OCI-LY7 (cell line): ENCODE results near the gene OR10S1. TPM values are rescaled to one million over a fixed set of nuclear protein-coding genes. Genes with fewer than 3 reads are reported as not detected.

Experiments
- BruUV-seq: library from RNA; stranded (reverse); fragments of 400-500 nt; replicated peaks from 2 replicates; lab custom pipeline; 2021; lab: Mats Ljungman, UMichigan
- CTCF ChIA-PET: fragments of 300-600 bp; sonication (Branson Sonifier 250); formaldehyde crosslinking; loops from one replicate; lab custom pipeline; 2022; ENCODE audit warnings: antibody characterized with exemption; ENCODE audit not compliant: unreplicated experiment; lab: Charles Lee
- POLR2A ChIA-PET: fragments of 300-600 bp; sonication (Branson Sonifier 250); formaldehyde crosslinking; loops from one replicate; lab custom pipeline; 2022; ENCODE audit warnings: antibody characterized with exemption; lab: Charles Lee
- DNase-seq: peaks from one replicate; pipeline ENCODE4 v3.0.0-alpha.2; 2015; ENCODE audit warnings: low spot score
- H2AFZ ChIP-seq: fragments of 200-600 bp; sonication (generic), shearing (Covaris generic); 2 replicates; pipeline ENCODE4 v1.6.1; 2014; ENCODE audit warnings: mild to moderate bottlenecking, antibody characterized with exemption, low read length, moderate library complexity
- H3K27ac ChIP-seq: fragments of 200-600 bp; sonication (generic); 2 replicates; pipeline ENCODE4 v1.5.1; 2014; ENCODE audit warnings: mixed run types, low read depth, mild to moderate bottlenecking, moderate library complexity, low read length, inconsistent platforms; ENCODE audit not compliant: poor library complexity, severe bottlenecking
- H3K36me3 ChIP-seq: fragments of 200-600 bp; sonication (generic); 2 replicates; pipeline ENCODE4 v1.6.1; 2014; ENCODE audit warnings: mild to moderate bottlenecking, antibody characterized with exemption, low read length, moderate library complexity, mixed read lengths; ENCODE audit not compliant: insufficient read depth
- H3K4me1 ChIP-seq: fragments of 200-600 bp; sonication (generic); 2 replicates; pipeline ENCODE4 v1.5.1; 2014; ENCODE audit warnings: mild to moderate bottlenecking, low read length; ENCODE audit not compliant: insufficient read depth, poor library complexity, severe bottlenecking
- H3K4me2 ChIP-seq: fragments of 200-600 bp; sonication (generic); 2 replicates; pipeline ENCODE4 v1.6.1; 2014; ENCODE audit warnings: mild to moderate bottlenecking, low read length
- H3K4me3 ChIP-seq: fragments of 200-600 bp; sonication (generic); 2 replicates; pipeline ENCODE4 v1.5.1; 2014; ENCODE audit warnings: mild to moderate bottlenecking, low read depth, low read length; ENCODE audit not compliant: poor library complexity, severe bottlenecking
- H3K79me2 ChIP-seq: fragments of 200-600 bp; sonication (generic); 2 replicates; pipeline ENCODE4 v1.6.1; 2016; ENCODE audit warnings: low read depth, mild to moderate bottlenecking, low read length, moderate library complexity, mixed read lengths; ENCODE audit not compliant: insufficient read depth
- H3K9me2 ChIP-seq: fragments of 200-600 bp; sonication (generic); 2 replicates; pipeline ENCODE4 v1.6.1; 2016; ENCODE audit warnings: mild to moderate bottlenecking, low read length, mixed read lengths; ENCODE audit not compliant: insufficient read depth
- H3K9me3 ChIP-seq: fragments of 200-600 bp; sonication (generic); 2 replicates; pipeline ENCODE4 v1.6.1; 2014; ENCODE audit warnings: mild to moderate bottlenecking, mixed run types, low read length, mixed read lengths
- H4K20me1 ChIP-seq: fragments of 200-600 bp; sonication (generic); 2 replicates; pipeline ENCODE4 v1.6.1; 2014; ENCODE audit warnings: mild to moderate bottlenecking, antibody characterized with exemption, low read length, moderate library complexity, mixed read lengths; ENCODE audit not compliant: insufficient read depth
- EZH2phosphoT487 ChIP-seq: fragments of 200-600 bp; sonication (generic); IDR thresholded peaks from 2 replicates; pipeline ENCODE4 v1.6.1; 2018; ENCODE audit warnings: low read depth, borderline replicate concordance, mild to moderate bottlenecking, mixed run types, antibody characterized with exemption, low read length, moderate library complexity, mixed read lengths
- intact Hi-C: fragments of 100-400 bp; cut with micrococcal nuclease; formaldehyde crosslinking; loops from one replicate; pipeline ENCODE4 v1.10.0; 2022; ENCODE audit not compliant: unreplicated experiment
- total RNA-seq, 2 experiments: library from RNA; depleted of rRNA in 1 of 2; stranded (reverse); fragments of >200 nt in 1 of 2; shearing (Covaris generic) in 1 of 2; gene quantifications; 2 replicates each; pipeline ENCODE4 v1.2.3, GENCODE V29; 2014 to 2022
- TF ChIP-seq, protein P1 (sequence below): fragments of 200-600 bp; sonication (generic); conservative IDR thresholded peaks from 2 replicates; pipeline ENCODE4 v1.5.1; 2014; ENCODE audit warnings: mild to moderate bottlenecking, antibody characterized with exemption, low read length, moderate library complexity, mixed read lengths

The OR10S1 gene
- total RNA-seq, 2 experiments from 2014 or later = not detected

DNA sequence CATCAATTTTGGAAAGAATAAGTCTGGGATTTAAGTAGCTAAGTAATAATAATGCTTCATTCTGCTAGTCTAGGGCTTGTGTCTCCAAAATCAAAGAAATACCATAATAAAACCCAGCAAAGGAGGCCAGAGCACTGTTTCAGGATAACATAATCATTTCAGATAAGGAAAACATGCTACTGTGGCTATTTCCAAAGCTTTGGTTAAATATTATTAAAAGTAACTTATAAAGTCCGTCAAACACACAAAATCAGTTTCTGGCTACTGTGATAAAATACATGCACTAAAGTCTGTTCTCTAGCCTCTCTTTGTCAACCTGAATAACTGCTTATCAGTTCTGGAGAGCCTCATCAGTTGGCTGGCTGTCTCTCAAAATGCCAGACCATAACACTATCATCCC lies 32.4 kb downstream of the OR10S1 start:
- no peak overlapping the region for H2AFZ ChIP-seq
- TF ChIP-seq EZH2phosphoT487 = no peak
- TF ChIP-seq, protein P1, sequence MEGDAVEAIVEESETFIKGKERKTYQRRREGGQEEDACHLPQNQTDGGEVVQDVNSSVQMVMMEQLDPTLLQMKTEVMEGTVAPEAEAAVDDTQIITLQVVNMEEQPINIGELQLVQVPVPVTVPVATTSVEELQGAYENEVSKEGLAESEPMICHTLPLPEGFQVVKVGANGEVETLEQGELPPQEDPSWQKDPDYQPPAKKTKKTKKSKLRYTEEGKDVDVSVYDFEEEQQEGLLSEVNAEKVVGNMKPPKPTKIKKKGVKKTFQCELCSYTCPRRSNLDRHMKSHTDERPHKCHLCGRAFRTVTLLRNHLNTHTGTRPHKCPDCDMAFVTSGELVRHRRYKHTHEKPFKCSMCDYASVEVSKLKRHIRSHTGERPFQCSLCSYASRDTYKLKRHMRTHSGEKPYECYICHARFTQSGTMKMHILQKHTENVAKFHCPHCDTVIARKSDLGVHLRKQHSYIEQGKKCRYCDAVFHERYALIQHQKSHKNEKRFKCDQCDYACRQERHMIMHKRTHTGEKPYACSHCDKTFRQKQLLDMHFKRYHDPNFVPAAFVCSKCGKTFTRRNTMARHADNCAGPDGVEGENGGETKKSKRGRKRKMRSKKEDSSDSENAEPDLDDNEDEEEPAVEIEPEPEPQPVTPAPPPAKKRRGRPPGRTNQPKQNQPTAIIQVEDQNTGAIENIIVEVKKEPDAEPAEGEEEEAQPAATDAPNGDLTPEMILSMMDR = no peak
- no peaks in the 10 kb centered on the region for H3K4me1 ChIP-seq
- ChIA-PET CTCF (no interaction called here), POLR2A (no interaction called here)
- no peaks in the 10 kb centered on the region for H4K20me1 ChIP-seq
- H3K4me3 ChIP-seq = no peak overlapping the region
- H3K79me2 ChIP-seq = no peaks in the 10 kb centered on the region
- H3K27ac ChIP-seq = no peak overlapping the region
- H3K9me3 ChIP-seq = no peaks in the 10 kb centered on the region
- no TSS peak for BruUV-seq
- no peak for DNase-seq
- intact Hi-C loops = no loop called here
- H3K36me3 ChIP-seq = no peaks in the 10 kb centered on the region
- H3K9me2 ChIP-seq = no peaks in the 10 kb centered on the region
- no peak overlapping the region for H3K4me2 ChIP-seq

DNA sequence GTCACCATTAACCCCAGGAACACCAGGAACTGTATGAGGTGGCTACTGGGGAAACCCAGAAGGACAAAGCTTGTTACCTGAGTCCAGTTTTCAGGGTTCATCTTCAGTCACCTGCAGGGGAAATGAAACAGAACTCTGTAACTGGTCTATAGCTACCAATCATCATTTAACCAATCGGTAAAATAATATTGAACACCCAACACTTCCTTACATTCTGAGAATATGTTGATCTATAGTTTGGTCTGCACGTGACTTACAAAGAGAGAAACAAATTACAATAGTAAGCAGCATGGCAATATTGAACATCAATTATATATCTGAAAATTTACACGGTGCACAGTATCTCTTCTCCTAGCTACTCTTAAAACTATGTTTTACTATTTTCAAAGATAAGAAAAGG lies 33.8 kb downstream of the OR10S1 start, which contains the start of gene OR6T1:
Gene OR6T1, minus strand, starts transcription at position 101 of the 400 bp plus-strand sequence. Its CDS starts 0 bp downstream, at position 101.
- POLR2A ChIA-PET = no interaction called here
- no peaks in the 10 kb centered on the region for H3K79me2 ChIP-seq
- no peak within 1 kb of the TSS for H3K4me2 ChIP-seq
- TF ChIP-seq, protein P1 = no peak
- TF ChIP-seq EZH2phosphoT487 = no peak
- H2AFZ ChIP-seq = no peak within 1 kb of the TSS
- no peaks in the 10 kb centered on the region for H4K20me1 ChIP-seq
- CTCF ChIA-PET = no interaction called here
- no peaks in the 10 kb centered on the region for H3K9me3 ChIP-seq
- no peaks in the 10 kb centered on the region for H3K9me2 ChIP-seq
- BruUV-seq = no TSS peak
- no peaks in the 10 kb centered on the region for H3K4me1 ChIP-seq
- DNase-seq = no peak
- no peak within 1 kb of the TSS for H3K4me3 ChIP-seq
- no peaks in the 10 kb centered on the region for H3K36me3 ChIP-seq
- intact Hi-C loops = no loop called here
- no peak within 1 kb of the TSS for H3K27ac ChIP-seq

DNA sequence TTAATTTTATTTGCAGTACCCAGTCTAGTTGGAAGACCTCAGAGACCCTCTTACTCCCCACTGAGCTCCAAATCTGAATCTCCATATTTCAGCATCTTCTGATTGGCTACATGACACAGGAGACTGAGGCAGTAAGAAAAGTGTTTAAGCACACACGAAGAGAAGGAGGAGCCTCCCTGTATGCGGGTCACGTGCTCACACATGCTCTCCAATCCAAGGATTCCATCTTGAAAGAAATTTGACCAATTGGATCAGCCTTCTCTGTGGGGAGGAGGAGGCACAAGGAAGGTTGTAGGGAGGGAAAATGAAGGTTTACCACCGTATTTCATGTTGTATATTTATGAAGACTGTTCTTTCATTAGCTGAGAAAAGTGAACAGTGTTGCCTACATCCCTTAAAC lies 35.2 kb downstream of the OR10S1 start:
- intact Hi-C loops = no loop called here
- H4K20me1 ChIP-seq = no peaks in the 10 kb centered on the region
- no peaks in the 10 kb centered on the region for H3K36me3 ChIP-seq
- no peaks in the 10 kb centered on the region for H3K9me2 ChIP-seq
- no peak overlapping the region for H3K4me2 ChIP-seq
- H3K9me3 ChIP-seq = no peaks in the 10 kb centered on the region
- no peak overlapping the region for H2AFZ ChIP-seq
- DNase-seq = no peak
- no peak overlapping the region for H3K4me3 ChIP-seq
- no peak for TF ChIP-seq EZH2phosphoT487
- TF ChIP-seq, protein P1 = no peak
- no TSS peak for BruUV-seq
- H3K4me1 ChIP-seq = no peaks in the 10 kb centered on the region
- no peaks in the 10 kb centered on the region for H3K79me2 ChIP-seq
- ChIA-PET CTCF (no interaction called here), POLR2A (interaction anchor here (1.3 kb wide), 1 partner anchor 8 kb away, joined by 3 read pairs; no protein-coding TSS in a partner anchor)
- no peak overlapping the region for H3K27ac ChIP-seq
